GDM1 (cell line): ENCODE measurements around the gene HGFAC.

ENCODE experiments used
- DNase-seq: peaks from one replicate; lab custom pipeline; 2025; lab: John Stamatoyannopoulos, UW

The HGFAC gene

GRCh38 chr4:3441501-3442459 is at the start of gene HGFAC:
Gene HGFAC, plus strand, starts transcription at chr4:3441968. Its CDS starts 34 bp downstream, at chr4:3442002.
- no peak for DNase-seq

GRCh38 chr4:3392321-3392720 is 49.4 kb upstream of the HGFAC start:
- DNase-seq, result no peak

GRCh38 chr4:3393171-3393570 is 48.6 kb upstream of the HGFAC start:
- no peak for DNase-seq

GRCh38 chr4:3396600-3396999 is 45.2 kb upstream of the HGFAC start:
- DNase-seq, result no peak

- DNase-seq, result no peak
These were observed 44.6 kb upstream of the HGFAC start for GRCh38 chr4:3397128-3397527.

GRCh38 chr4:3399277-3400194 is 42.2 kb upstream of the HGFAC start:
- DNase-seq, result no peak

GRCh38 chr4:3401436-3402171 is 40.2 kb upstream of the HGFAC start:
- no peak for DNase-seq

GRCh38 chr4:3402491-3403347 is 39.0 kb upstream of the HGFAC start:
- no peak for DNase-seq

- no peak for DNase-seq
These were observed 38.3 kb upstream of the HGFAC start for GRCh38 chr4:3403348-3403906.

- no peak for DNase-seq
These were observed 37.2 kb upstream of the HGFAC start for GRCh38 chr4:3404546-3404945.

GRCh38 chr4:3405176-3405575 is 36.6 kb upstream of the HGFAC start:
- no peak for DNase-seq

- DNase-seq, result no peak
These were observed 35.7 kb upstream of the HGFAC start for GRCh38 chr4:3406021-3406420.

GRCh38 chr4:3406431-3406830 is 35.3 kb upstream of the HGFAC start:
- no peak for DNase-seq

- DNase-seq, result no peak
These were observed 34.5 kb upstream of the HGFAC start for GRCh38 chr4:3407171-3407771.

- no peak for DNase-seq
These were observed 33.6 kb upstream of the HGFAC start for GRCh38 chr4:3407930-3408792.

GRCh38 chr4:3408793-3409330 is 32.9 kb upstream of the HGFAC start:
- DNase-seq, result no peak

- no peak for DNase-seq
These were observed 32.1 kb upstream of the HGFAC start for GRCh38 chr4:3409571-3410091.

- DNase-seq, result no peak
These were observed 31.2 kb upstream of the HGFAC start for GRCh38 chr4:3410401-3411135.
